Left ventricle myocardium superior (tissue), 1 donor: ENCODE measurements around the gene GRM8. TPM values are rescaled to one million over a fixed set of nuclear protein-coding genes. Genes with fewer than 3 reads are reported as not detected.
"Not testable (repeated sequence)": the region's sequence is repeated elsewhere in the genome, so short reads cannot be mapped to it uniquely, and the experiment has no call there.

ENCODE experiments used
- ATAC-seq: fragments of 200-7000 bp; cut with Tn5 transposase; one replicate; pipeline ENCODE4 v1.9.1; 2020; ENCODE audit warnings: mild to moderate bottlenecking, moderate library complexity
- DNase-seq: peaks from one replicate; pipeline ENCODE4 v3.0.0-alpha.2; 2020
- intact Hi-C: fragments of 100-400 bp; cut with micrococcal nuclease; formaldehyde crosslinking; loops from one replicate; pipeline ENCODE4 v1.11.0; 2022
- total RNA-seq: library from RNA; stranded (reverse); fragmentation: NEBNext Ultra II Directional; extraction: Animal tissue kit (Norgen Biotek cat#: 25700); gene quantifications from one replicate; pipeline ENCODE4 v1.2.1, GENCODE V29; 2021
- donor health status: DM: no; HTN: yes; CAD: no; lungs with severe emphysema.

GRM8 gene
- total RNA-seq, 1 donor from 2014 or later, result not detected

DNA sequence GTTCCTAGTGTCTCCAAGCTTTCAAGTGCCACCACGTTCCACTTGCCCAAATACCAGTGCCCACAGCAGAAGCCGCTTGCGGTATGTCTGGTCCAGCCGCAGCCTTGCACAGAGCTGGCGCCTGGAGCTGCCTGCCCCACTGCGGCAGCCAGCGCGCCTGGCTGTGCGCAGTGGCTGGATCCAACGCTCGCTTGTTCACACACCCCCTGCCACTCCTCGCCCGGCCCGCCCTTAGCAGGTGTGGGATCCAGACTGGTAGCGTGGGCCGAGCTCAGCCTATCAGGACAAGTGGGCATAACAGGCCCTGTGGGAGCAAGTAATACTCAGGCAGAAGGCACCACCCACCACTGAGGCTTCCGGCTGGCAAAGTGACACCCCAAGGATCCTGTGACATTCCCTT is 294.4 kb downstream of the GRM8 start:
- ATAC-seq, result no peak
- no peak for DNase-seq
- intact Hi-C loops, result no loop called here

DNA sequence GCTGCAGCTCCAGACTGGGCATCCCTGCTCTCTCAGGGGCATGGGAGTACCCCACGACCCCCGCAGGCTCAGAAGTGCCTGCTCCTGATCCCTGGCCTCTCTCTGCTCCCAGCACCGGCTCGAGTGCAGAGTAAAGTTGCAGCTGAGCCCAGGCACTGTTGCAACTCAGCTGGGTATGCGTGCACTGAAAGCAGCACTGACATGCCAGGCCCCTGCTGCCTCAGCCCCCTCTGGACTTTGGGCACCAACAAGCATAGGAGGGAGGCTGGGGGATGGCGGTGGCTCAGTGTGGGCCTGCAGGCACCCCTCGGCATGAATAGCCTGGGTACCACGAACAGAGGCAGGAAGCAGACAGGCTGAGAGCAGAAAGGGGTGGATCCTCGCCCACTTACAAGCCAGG is 295.3 kb downstream of the GRM8 start:
- no peak for DNase-seq
- intact Hi-C loops, result no loop called here
- ATAC-seq, result no peak

DNA sequence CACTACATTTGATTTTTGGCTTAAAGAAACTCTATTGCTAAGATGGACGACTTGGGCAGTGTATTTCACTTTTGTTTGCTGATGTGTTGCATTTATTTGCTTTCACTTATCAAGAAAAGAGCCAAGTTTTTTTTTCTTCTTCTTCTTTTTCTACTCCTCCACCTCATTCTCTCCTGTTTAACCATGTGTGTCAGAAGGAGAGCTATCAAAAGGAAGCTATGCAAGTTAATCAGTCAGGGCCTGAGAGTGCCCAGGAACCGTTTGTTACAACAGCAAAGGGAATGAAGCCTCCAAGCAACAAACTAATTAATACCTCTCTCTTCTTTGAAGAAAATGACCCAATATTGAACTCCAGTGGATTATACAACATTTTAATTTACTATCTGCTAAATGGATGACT is 299.3 kb downstream of the GRM8 start:
- DNase-seq (no peak), ATAC-seq (no peak)
- intact Hi-C loops, result no loop called here

- no peak for ATAC-seq
These were observed 304.1 kb downstream of the GRM8 start for GRCh38 chr7:126948664-126949063.

GRCh38 chr7:126940723-126941307 is 311.9 kb downstream of the GRM8 start:
- ATAC-seq (no peak), DNase-seq (peak; percentile 12)
- intact Hi-C loops, result no loop called here

More at GRCh38 chr7:126948664-126949063, 304.1 kb downstream of the GRM8 start:
- DNase-seq, result no peak
- intact Hi-C loops, result no loop called here

DNA sequence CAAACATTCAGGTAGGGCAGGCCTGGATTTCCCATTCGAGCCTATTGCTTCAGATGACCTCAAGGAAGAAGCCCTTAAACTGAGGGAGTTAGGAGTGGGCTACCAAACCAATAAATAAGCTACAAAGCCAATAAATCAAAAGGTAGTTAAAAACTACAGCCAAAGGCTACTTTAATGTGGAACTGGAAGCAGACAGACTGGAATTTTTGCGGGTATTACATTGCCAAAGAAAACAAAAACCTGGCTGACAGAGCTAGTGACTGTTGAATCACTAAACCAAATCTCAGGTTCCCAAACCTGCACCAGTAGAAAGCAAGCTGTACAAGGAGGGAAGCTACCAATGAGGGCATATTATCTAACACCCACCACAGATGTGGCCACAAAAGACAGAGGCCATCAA is 315.6 kb downstream of the GRM8 start:
- ATAC-seq (no peak), DNase-seq (no peak)
- intact Hi-C loops, result no loop called here

GRCh38 chr7:126931581-126931980 is 321.2 kb downstream of the GRM8 start:
- no peak for DNase-seq
- intact Hi-C loops, result no loop called here
- ATAC-seq, result no peak

- no peak for ATAC-seq
- DNase-seq, result no peak
- intact Hi-C loops, result no loop called here
These were observed 322.6 kb downstream of the GRM8 start for GRCh38 chr7:126930166-126930565.

- DNase-seq (no peak), ATAC-seq (no peak)
- intact Hi-C loops, result no loop called here
These were observed 328.3 kb downstream of the GRM8 start for GRCh38 chr7:126924477-126924876.

- intact Hi-C loops, ATAC-seq, DNase-seq: not testable (repeated sequence)
These were observed 341.1 kb downstream of the GRM8 start for GRCh38 chr7:126911627-126912026.

- intact Hi-C loops, ATAC-seq, DNase-seq: not testable (repeated sequence)
These were observed 344.2 kb downstream of the GRM8 start for GRCh38 chr7:126908564-126908963.

GRCh38 chr7:126907657-126908056 is 345.1 kb downstream of the GRM8 start:
- DNase-seq, intact Hi-C loops, ATAC-seq: not testable (repeated sequence)

DNA sequence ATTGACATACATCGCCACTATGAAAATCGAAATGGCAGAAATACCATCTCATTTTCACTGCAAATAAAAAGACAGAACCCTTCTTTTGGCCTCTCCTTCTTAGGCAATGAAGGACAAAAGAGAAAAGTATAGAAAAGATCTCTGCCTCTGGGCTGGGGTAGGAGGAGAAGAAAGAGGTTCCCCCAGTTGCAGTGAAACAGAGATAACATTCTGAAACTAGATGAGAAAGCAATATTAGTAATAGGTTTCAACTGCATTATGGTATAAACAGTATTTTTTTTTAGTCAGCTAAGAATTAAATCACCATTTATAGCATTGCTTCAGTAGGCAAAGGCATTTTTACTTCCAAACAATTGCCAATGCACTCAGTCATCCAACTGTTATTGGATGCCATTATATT is 347.5 kb downstream of the GRM8 start:
- DNase-seq, ATAC-seq, intact Hi-C loops: not testable (repeated sequence)

DNA sequence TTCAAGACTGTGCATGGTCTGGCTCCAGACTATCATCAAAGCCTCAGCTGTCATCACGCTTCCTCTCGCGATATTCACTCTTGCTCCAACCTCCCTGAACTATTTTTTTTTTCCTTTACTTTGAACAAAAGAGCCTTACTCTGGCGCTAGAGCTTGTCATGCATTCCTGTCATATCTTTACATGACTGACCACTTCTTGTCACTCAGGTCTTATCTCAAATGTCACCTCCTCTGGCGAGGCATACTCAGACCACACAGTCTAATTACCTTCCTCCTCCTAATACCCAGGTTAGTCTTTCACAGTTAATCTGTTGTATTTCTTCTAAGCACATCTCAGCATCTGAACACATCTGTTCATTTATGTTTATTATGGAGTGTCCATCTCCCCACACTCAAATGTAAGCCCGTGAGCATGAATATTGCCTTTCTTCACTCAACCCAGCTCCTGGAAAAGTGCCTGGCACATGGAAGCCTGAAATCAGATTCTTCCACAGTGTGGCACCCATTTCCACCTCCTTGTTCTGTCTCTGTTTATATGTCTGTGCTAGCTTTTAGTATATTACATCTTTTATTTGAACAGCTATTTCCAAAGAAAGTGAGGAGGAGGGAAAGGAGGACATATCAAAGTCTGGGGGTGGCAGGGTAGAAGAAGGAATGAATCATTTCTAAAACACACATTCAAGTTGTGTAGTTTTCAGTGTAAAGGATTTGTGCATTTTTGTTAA is 351.5 kb downstream of the GRM8 start:
- intact Hi-C loops, DNase-seq, ATAC-seq: not testable (repeated sequence)

- intact Hi-C loops, DNase-seq, ATAC-seq: not testable (repeated sequence)
These were observed 364.8 kb downstream of the GRM8 start for GRCh38 chr7:126887980-126888379.

DNA sequence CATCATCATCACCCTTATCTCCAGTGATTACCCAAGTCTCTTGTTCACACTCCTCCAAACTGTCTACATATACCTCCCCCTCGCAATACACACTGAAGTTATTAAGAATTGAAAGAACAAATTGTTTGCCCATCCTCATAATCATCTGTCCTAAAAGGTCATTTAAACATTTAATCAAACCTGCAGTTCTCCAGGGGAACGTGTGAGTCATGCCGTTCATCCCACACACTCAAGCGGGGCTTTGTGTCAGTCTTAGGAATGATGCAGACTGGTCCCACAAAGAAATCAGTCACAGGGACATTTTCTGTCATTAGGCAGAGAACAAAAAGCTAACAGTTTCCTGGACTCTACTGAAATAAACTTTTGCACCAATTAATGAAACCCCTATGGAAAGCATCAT is 365.2 kb downstream of the GRM8 start:
- ATAC-seq, intact Hi-C loops, DNase-seq: not testable (repeated sequence)

DNA sequence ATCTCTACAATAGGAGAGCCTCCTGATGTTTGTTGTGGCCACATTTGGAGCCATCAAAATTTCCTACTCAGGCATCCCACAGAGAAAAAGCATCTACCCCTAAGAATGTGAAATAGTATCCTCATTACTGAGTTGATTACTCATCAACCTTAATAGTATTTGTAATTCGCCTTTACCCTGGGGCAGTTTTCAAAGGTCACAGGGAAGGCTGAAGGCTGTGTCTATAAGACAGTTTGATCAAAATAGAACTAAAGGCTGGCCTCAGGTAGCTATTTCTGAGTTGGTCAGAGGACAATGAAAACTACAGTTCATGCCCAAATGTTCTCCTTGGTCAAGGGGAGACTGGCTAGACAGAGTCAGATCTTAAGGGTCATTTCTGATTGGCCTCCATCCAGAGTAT is 370.0 kb downstream of the GRM8 start:
- ATAC-seq, intact Hi-C loops: not testable (repeated sequence)

GRCh38 chr7:126881908-126882307 is 370.8 kb downstream of the GRM8 start:
- DNase-seq, ATAC-seq, intact Hi-C loops: not testable (repeated sequence)

More for the DNA sequence above, 370.0 kb downstream of the GRM8 start:
- not testable (repeated sequence) for DNase-seq

GRCh38 chr7:126881315-126881714 is 371.4 kb downstream of the GRM8 start:
- ATAC-seq (no peak), DNase-seq (no peak)
- intact Hi-C loops, result no loop called here

GRCh38 chr7:126876536-126876935 is 376.2 kb downstream of the GRM8 start:
- DNase-seq, intact Hi-C loops, ATAC-seq: not testable (repeated sequence)
